Lower lobe of right lung (tissue), 2 donors: ENCODE results near the gene SH3PXD2A. TPM values are rescaled to one million over a fixed set of nuclear protein-coding genes. Genes with fewer than 3 reads are reported as not detected.

Experiments
- ATAC-seq, 2 donors: fragments of 200-7000 bp; cut with Tn5 transposase; one replicate each; pipeline ENCODE4 v1.9.1; 2020 to 2022; ENCODE audit warnings: mild to moderate bottlenecking in 2 of 2, moderate library complexity in 2 of 2
- DNase-seq: peaks from one replicate; pipeline ENCODE4 v3.0.0-alpha.2; 2020
- H3K27ac ChIP-seq: fragments of 200-600 bp; one replicate; pipeline ENCODE4 v1.8.0; 2022
- H3K27me3 ChIP-seq: fragments of 200-600 bp; one replicate; pipeline ENCODE4 v1.8.0; 2022; ENCODE audit warnings: low read depth
- H3K36me3 ChIP-seq: fragments of 200-600 bp; one replicate; pipeline ENCODE4 v1.8.0; 2022; ENCODE audit warnings: mild to moderate bottlenecking
- H3K4me1 ChIP-seq: fragments of 200-600 bp; one replicate; pipeline ENCODE4 v1.8.0; 2022
- H3K4me3 ChIP-seq: fragments of 200-600 bp; one replicate; pipeline ENCODE4 v1.8.0; 2022; ENCODE audit warnings: mild to moderate bottlenecking
- H3K9me3 ChIP-seq: fragments of 200-600 bp; one replicate; pipeline ENCODE4 v1.8.0; 2022
- CTCF ChIP-seq: fragments of 200-600 bp; IDR thresholded peaks from one replicate; pipeline ENCODE4 v1.8.0; 2022; ENCODE audit warnings: antibody characterized with exemption, mild to moderate bottlenecking
- intact Hi-C: fragments of 100-400 bp; cut with DNase I; formaldehyde crosslinking; loops from one replicate; pipeline ENCODE4 v1.11.0; 2022
- total RNA-seq: library from RNA; stranded (reverse); fragmentation: NEBNext Ultra II Directional; extraction: Animal tissue kit (Norgen Biotek cat#: 25700); gene quantifications from one replicate; pipeline ENCODE4 v1.2.1, GENCODE V29; 2021
- donor health status: DM: no; HTN: yes; CAD: no; lungs with severe emphysema.

Gene SH3PXD2A
- total RNA-seq, 1 donor from 2014 or later, result 34.8 TPM

GRCh38 chr10:103572347-103573204 is 282.8 kb downstream of the SH3PXD2A start:
- no peak for TF ChIP-seq CTCF
- H3K36me3 ChIP-seq, result no peaks in the 10 kb centered on the region
- DNase-seq (no peak), ATAC-seq (no peak)
- H3K9me3 ChIP-seq, result no peaks in the 10 kb centered on the region
- H3K4me3 ChIP-seq, result no peak overlapping the region
- no peaks in the 10 kb centered on the region for H3K27me3 ChIP-seq
- no peak overlapping the region for H3K27ac ChIP-seq
- H3K4me1 ChIP-seq, result no peaks in the 10 kb centered on the region
- intact Hi-C loops, result no loop called here

- no peaks in the 10 kb centered on the region for H3K4me1 ChIP-seq
- no peaks in the 10 kb centered on the region for H3K9me3 ChIP-seq
- H3K4me3 ChIP-seq, result no peak overlapping the region
- H3K27ac ChIP-seq, result no peak overlapping the region
- DNase-seq (no peak), ATAC-seq (no peak)
- intact Hi-C loops, result no loop called here
- TF ChIP-seq CTCF, result no peak
- no peaks in the 10 kb centered on the region for H3K27me3 ChIP-seq
- no peaks in the 10 kb centered on the region for H3K36me3 ChIP-seq
Observed at GRCh38 chr10:103571656-103571975, 283.8 kb downstream of the SH3PXD2A start.

GRCh38 chr10:103570844-103571655 is 284.3 kb downstream of the SH3PXD2A start:
- ATAC-seq, result no peak
- Histone ChIP-seq H3K27me3 (no peaks in the 10 kb centered on the region), H3K27ac (no peak overlapping the region), H3K36me3 (no peaks in the 10 kb centered on the region), H3K4me3 (no peak overlapping the region), H3K4me1 (no peaks in the 10 kb centered on the region), H3K9me3 (no peaks in the 10 kb centered on the region)
- intact Hi-C loops, result no loop called here
- DNase-seq, result no peak
- no peak for TF ChIP-seq CTCF

- H3K4me1 ChIP-seq, result no peaks in the 10 kb centered on the region
- no peak for DNase-seq
- TF ChIP-seq CTCF, result no peak
- intact Hi-C loops, result no loop called here
- H3K27me3 ChIP-seq, result no peaks in the 10 kb centered on the region
- no peak for ATAC-seq
- no peaks in the 10 kb centered on the region for H3K9me3 ChIP-seq
- no peaks in the 10 kb centered on the region for H3K36me3 ChIP-seq
- no peak overlapping the region for H3K4me3 ChIP-seq
- H3K27ac ChIP-seq, result no peak overlapping the region
Observed at GRCh38 chr10:103569896-103570295, 285.5 kb downstream of the SH3PXD2A start.

- DNase-seq (no peak), ATAC-seq (no peak)
- no peak overlapping the region for H3K27ac ChIP-seq
- intact Hi-C loops, result no loop called here
- H3K36me3 ChIP-seq, result no peaks in the 10 kb centered on the region
- no peaks in the 10 kb centered on the region for H3K9me3 ChIP-seq
- no peak for TF ChIP-seq CTCF
- no peaks in the 10 kb centered on the region for H3K4me1 ChIP-seq
- no peaks in the 10 kb centered on the region for H3K27me3 ChIP-seq
- no peak overlapping the region for H3K4me3 ChIP-seq
Observed at GRCh38 chr10:103568505-103568904, 286.9 kb downstream of the SH3PXD2A start.
